C4-2B (cell line): Measurements from ENCODE around the gene GPX1.
"Not testable (repeated sequence)": the region's sequence is repeated elsewhere in the genome, so short reads cannot be mapped to it uniquely, and the experiment has no call there.

ENCODE experiments used
- H3K27ac ChIP-seq: fragments of 450-650 bp; 2 replicates; pipeline ENCODE4 v1.5.1; 2017
- CTCF ChIP-seq: fragments of 450-650 bp; conservative IDR thresholded peaks from 2 replicates; pipeline ENCODE4 v1.5.1; 2017; ENCODE audit warnings: mild to moderate bottlenecking
- ZFX ChIP-seq: fragments of 450-650 bp; IDR thresholded peaks from 2 replicates; pipeline ENCODE4 v1.6.1; 2017

GPX1 gene

GRCh38 chr3:49352890-49353421 is 5.2 kb downstream of the GPX1 start:
- H3K27ac ChIP-seq: no peak overlapping the region
- TF ChIP-seq CTCF: no peak
- no peak for TF ChIP-seq ZFX

GRCh38 chr3:49352281-49352680 is 5.9 kb downstream of the GPX1 start:
- no peak for TF ChIP-seq ZFX
- TF ChIP-seq CTCF: no peak
- H3K27ac ChIP-seq: no peak overlapping the region

- no peak for TF ChIP-seq ZFX
- TF ChIP-seq CTCF: no peak
- H3K27ac ChIP-seq: no peak overlapping the region
These were observed 6.6 kb downstream of the GPX1 start for GRCh38 chr3:49351521-49352011.

GRCh38 chr3:49349348-49350114 is 8.6 kb downstream of the GPX1 start:
- no peak overlapping the region for H3K27ac ChIP-seq
- TF ChIP-seq CTCF (no peak), ZFX (no peak)

GRCh38 chr3:49348361-49348760 is 9.8 kb downstream of the GPX1 start:
- H3K27ac ChIP-seq: not testable (repeated sequence)

- no peak overlapping the region for H3K27ac ChIP-seq
- TF ChIP-seq CTCF: no peak
- no peak for TF ChIP-seq ZFX
These were observed 11.3 kb downstream of the GPX1 start for GRCh38 chr3:49346797-49347251.

GRCh38 chr3:49343163-49343562 is 15.0 kb downstream of the GPX1 start:
- H3K27ac ChIP-seq: no peak overlapping the region

More at GRCh38 chr3:49343163-49343562, 15.0 kb downstream of the GPX1 start:
- no peak for TF ChIP-seq CTCF
- no peak for TF ChIP-seq ZFX
